CD4-positive, alpha-beta T cell treated with Interleukin-4 for 4 hours (primary cell): ENCODE data around the gene RPL9.
"Not testable (repeated sequence)": the region's sequence is repeated elsewhere in the genome, so short reads cannot be mapped to it uniquely, and the experiment has no call there.

Experiments used
- DNase-seq: peaks from one replicate; pipeline ENCODE4 v3.0.0-alpha.2; 2020

Gene RPL9

GRCh38 chr4:39422247-39422646 lies 36.5 kb downstream of the RPL9 start:
- no peak for DNase-seq

DNA sequence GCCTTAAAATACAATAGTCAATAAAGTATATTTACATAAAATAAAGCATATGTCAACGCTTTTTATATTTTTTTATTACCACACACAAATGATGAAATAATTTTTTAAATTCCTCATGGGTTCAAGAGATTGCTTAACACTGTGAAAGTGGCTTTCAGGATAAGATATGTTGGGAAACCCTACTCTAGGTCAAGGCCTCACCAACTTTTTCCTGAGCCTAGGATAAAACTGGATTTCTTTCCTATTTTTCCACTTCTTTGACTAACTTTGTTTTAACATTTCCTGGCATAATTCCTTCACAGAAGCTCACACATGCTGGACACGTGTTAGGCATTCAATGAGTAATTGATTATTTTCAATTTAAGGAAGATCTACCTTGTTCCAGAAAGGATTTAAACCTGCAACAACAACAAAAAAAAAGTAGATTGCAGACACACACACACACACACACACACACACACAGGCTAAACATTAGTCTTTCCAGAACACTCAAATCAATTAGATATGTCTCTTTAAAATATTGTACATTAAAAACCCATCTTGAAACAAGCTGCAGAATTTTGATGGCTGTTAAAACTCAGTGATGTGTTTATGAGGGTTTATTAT lies 42.9 kb downstream of the RPL9 start:
- no peak for DNase-seq

DNA sequence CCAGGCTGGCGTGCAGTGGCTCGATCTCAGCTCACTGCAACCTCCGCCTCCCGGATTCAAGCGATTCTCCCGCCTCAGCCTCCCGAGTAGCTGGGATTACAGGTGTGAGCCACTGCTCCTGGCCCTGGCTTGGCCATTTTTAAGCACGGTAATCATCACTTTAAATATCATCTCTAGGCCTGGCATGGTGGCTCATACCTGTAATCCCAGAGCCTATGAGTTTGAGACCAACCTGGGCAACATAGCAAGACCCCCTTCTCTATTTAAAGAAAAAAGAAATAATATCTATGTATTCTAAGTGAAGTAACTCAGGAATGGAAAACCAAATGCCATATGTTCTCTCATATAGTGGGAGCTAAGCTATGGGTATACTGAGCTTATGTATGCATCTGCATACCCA lies 47.2 kb downstream of the RPL9 start:
- not testable (repeated sequence) for DNase-seq

DNA sequence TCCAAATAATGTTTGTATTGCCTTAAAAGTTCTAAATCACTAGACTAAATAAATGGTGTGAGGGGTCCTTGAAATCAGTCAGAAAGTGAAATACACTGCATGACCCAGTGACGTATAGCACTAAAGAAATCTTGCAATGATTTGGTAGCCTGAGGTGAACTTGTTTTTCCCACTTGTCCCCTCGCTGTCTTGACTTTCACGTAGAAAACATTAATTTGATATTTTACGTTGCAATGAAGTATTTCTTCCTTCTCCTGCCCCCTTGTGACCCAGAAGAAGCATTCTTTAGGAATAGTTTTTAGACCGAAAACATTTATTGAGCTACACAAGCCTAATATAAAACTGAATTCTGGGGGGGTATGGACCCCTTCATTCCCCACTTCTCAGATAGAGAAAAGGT lies 48.3 kb downstream of the RPL9 start:
- no peak for DNase-seq

DNA sequence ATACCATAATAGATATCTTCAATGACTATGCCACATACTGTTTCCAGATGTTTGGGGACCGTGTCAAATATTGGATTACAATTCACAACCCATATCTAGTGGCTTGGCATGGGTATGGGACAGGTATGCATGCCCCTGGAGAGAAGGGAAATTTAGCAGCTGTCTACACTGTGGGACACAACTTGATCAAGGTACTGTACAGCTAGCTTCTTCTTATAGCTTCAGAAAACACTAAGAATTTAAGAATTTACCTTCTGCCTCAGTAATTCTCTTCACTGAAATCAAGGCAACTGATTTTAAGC lies 51.2 kb downstream of the RPL9 start:
- no peak for DNase-seq

DNA sequence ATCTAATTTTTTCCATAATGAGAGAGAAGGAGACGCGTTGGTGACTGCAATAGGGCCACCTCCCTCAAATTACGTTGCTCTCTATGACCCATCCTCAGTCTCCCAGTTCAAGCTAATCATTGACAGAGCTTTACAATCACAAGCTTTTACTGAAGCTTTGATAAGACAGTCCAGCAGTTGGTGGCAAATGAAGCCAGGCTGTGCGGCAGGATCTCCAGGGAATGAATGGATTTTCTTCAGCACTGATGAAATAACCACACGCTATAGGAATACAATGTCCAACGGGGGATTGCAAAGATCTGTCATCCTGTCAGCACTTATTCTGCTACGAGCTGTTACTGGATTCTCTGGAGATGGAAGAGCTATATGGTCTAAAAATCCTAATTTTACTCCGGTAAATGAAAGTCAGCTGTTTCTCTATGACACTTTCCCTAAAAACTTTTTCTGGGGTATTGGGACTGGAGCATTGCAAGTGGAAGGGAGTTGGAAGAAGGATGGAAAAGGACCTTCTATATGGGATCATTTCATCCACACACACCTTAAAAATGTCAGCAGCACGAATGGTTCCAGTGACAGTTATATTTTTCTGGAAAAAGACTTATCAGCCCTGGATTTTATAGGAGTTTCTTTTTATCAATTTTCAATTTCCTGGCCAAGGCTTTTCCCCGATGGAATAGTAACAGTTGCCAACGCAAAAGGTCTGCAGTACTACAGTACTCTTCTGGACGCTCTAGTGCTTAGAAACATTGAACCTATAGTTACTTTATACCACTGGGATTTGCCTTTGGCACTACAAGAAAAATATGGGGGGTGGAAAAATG lies 51.7 kb downstream of the RPL9 start, which contains the start of gene KLB:
Gene KLB, plus strand, starts transcription at position 168 of the 821 bp plus-strand sequence. Its CDS starts 20 bp downstream, at position 188.
- DNase-seq, result no peak
